WTC11 (cell line): ENCODE results near the gene RIOX2. TPM values are rescaled to one million over a fixed set of nuclear protein-coding genes. Genes with fewer than 3 reads are reported as not detected.

ENCODE experiments used
- ATAC-seq: fragments of 200-7000 bp; cut with Tn5 transposase; 2 replicates; pipeline ENCODE4 v1.10.0; 2021; ENCODE audit warnings: mild to moderate bottlenecking, moderate library complexity
- CTCF ChIA-PET: fragments of 300-600 bp; sonication (Branson Sonifier 250); formaldehyde crosslinking; loops from one replicate; lab custom pipeline; 2021; ENCODE audit warnings: antibody characterized with exemption; lab: Charles Lee
- POLR2A ChIA-PET: fragments of 350-600 bp; sonication (Branson Sonifier 250); formaldehyde crosslinking; loops from one replicate; lab custom pipeline; 2021; ENCODE audit warnings: antibody characterized with exemption; lab: Charles Lee
- DNase-seq: peaks from one replicate; pipeline ENCODE4 v3.0.0; 2021; ENCODE audit warnings: low spot score
- H3K27ac Mint-ChIP-seq: 2 replicates; pipeline ENCODE4 v1.8.0; 2021; ENCODE audit warnings: mixed read lengths
- H3K27me3 Mint-ChIP-seq: 2 replicates; pipeline ENCODE4 v1.8.0; 2021; ENCODE audit warnings: low read depth, mild to moderate bottlenecking, moderate library complexity, mixed read lengths
- H3K36me3 Mint-ChIP-seq: 2 replicates; pipeline ENCODE4 v1.8.0; 2021; ENCODE audit warnings: mixed read lengths
- H3K4me1 Mint-ChIP-seq: 2 replicates; pipeline ENCODE4 v1.8.0; 2022; ENCODE audit warnings: mixed read lengths
- H3K4me3 Mint-ChIP-seq: 2 replicates; pipeline ENCODE4 v1.8.0; 2021; ENCODE audit warnings: mild to moderate bottlenecking, moderate library complexity, mixed read lengths
- H3K9me3 Mint-ChIP-seq: 2 replicates; pipeline ENCODE4 v1.8.0; 2021; ENCODE audit warnings: mixed read lengths
- AR ChIP-seq: fragments of 250-450 bp; sonication (Bioruptor Pico); IDR thresholded peaks from 2 replicates; pipeline ENCODE4 v1.9.0; 2021; ENCODE audit warnings: mild to moderate bottlenecking
- ARID4B ChIP-seq: sonication (generic); formaldehyde crosslinking; IDR thresholded peaks from 2 replicates; pipeline ENCODE4 v1.8.0; 2023; ENCODE audit warnings: missing genetic modification reagents, mild to moderate bottlenecking, borderline replicate concordance
- CDX4 ChIP-seq: fragments of 250-450 bp; sonication (Bioruptor Pico); IDR thresholded peaks from 2 replicates; pipeline ENCODE4 v1.9.0; 2021; ENCODE audit warnings: moderate library complexity, mild to moderate bottlenecking, inconsistent platforms, borderline replicate concordance
- CREM ChIP-seq: sonication (generic); formaldehyde crosslinking; IDR thresholded peaks from 2 replicates; pipeline ENCODE4 v1.8.1; 2022; ENCODE audit warnings: mild to moderate bottlenecking, missing genetic modification reagents, moderate library complexity
- FOXJ3 ChIP-seq: sonication (generic); formaldehyde crosslinking; IDR thresholded peaks from 2 replicates; pipeline ENCODE4 v1.9.0; 2021; ENCODE audit warnings: missing genetic modification reagents, mild to moderate bottlenecking, borderline replicate concordance
- IRF2 ChIP-seq: sonication (generic); formaldehyde crosslinking; IDR thresholded peaks from 2 replicates; pipeline ENCODE4 v1.8.0; 2022; ENCODE audit warnings: low read depth, missing genetic modification reagents, borderline replicate concordance
- KAT7 ChIP-seq: sonication (generic); formaldehyde crosslinking; IDR thresholded peaks from 2 replicates; pipeline ENCODE4 v1.8.1; 2023; ENCODE audit warnings: missing genetic modification reagents, mild to moderate bottlenecking, borderline replicate concordance
- MXD4 ChIP-seq: fragments of 250-450 bp; sonication (Bioruptor Pico); IDR thresholded peaks from 2 replicates; pipeline ENCODE4 v1.8.0; 2021; ENCODE audit warnings: mild to moderate bottlenecking, moderate library complexity, borderline replicate concordance
- NFYB ChIP-seq: sonication (generic); formaldehyde crosslinking; conservative IDR thresholded peaks from 2 replicates; pipeline ENCODE4 v1.8.0; 2022; ENCODE audit warnings: low read depth, missing genetic modification reagents
- PRRX2 ChIP-seq: fragments of 250-450 bp; sonication (Bioruptor Pico); IDR thresholded peaks from 2 replicates; pipeline ENCODE4 v1.8.0; 2021; ENCODE audit warnings: mild to moderate bottlenecking
- SP1 ChIP-seq: sonication (generic); formaldehyde crosslinking; conservative IDR thresholded peaks from 2 replicates; pipeline ENCODE4 v1.8.1; 2022; ENCODE audit warnings: missing genetic modification reagents
- USF1 ChIP-seq: sonication (generic); formaldehyde crosslinking; IDR thresholded peaks from 2 replicates; pipeline ENCODE4 v1.8.0; 2022; ENCODE audit warnings: mild to moderate bottlenecking, missing genetic modification reagents
- ZNF263 ChIP-seq: sonication (generic); formaldehyde crosslinking; IDR thresholded peaks from 2 replicates; pipeline ENCODE4 v1.8.1; 2022; ENCODE audit warnings: low read depth, mild to moderate bottlenecking, moderate library complexity, missing genetic modification reagents
- ZNF317 ChIP-seq: sonication (generic); formaldehyde crosslinking; IDR thresholded peaks from 2 replicates; pipeline ENCODE4 v1.8.1; 2023; ENCODE audit warnings: low read depth, mild to moderate bottlenecking, moderate library complexity, missing genetic modification reagents, borderline replicate concordance
- ZNF396 ChIP-seq: fragments of 250-450 bp; sonication (Bioruptor Pico); IDR thresholded peaks from 2 replicates; pipeline ENCODE4 v1.8.0; 2021; ENCODE audit warnings: mild to moderate bottlenecking, moderate library complexity, borderline replicate concordance
- ZNF423 ChIP-seq: fragments of 250-450 bp; sonication (Bioruptor Pico); IDR thresholded peaks from 2 replicates; pipeline ENCODE4 v2.1.2; 2022; ENCODE audit warnings: mild to moderate bottlenecking, moderate library complexity
- total RNA-seq: library from RNA; stranded (reverse); gene quantifications from 3 replicates; pipeline ENCODE4 v1.2.3, GENCODE V29; 2021
- TF ChIP-seq, protein P1 (sequence below): sonication (generic); formaldehyde crosslinking; IDR thresholded peaks from 2 replicates; pipeline ENCODE4 v1.8.1; 2022; ENCODE audit warnings: mild to moderate bottlenecking, moderate library complexity, missing genetic modification reagents
- TF ChIP-seq, protein P2 (sequence below): sonication (generic); formaldehyde crosslinking; IDR thresholded peaks from 2 replicates; pipeline ENCODE4 v1.8.0; 2023; ENCODE audit warnings: missing genetic modification reagents

The RIOX2 gene
- total RNA-seq, 1 experiment from 2014 or later, result 11.0 TPM

- TF ChIP-seq AR (CRISPR knock-in tag) (no peak), ZNF263 (CRISPR knock-in tag) (no peak), ZNF317 (CRISPR knock-in tag) (no peak), ZNF396 (CRISPR knock-in tag) (no peak), CREM (CRISPR knock-in tag) (no peak), NFYB (CRISPR knock-in tag) (no peak)
- TF ChIP-seq, protein P1, sequence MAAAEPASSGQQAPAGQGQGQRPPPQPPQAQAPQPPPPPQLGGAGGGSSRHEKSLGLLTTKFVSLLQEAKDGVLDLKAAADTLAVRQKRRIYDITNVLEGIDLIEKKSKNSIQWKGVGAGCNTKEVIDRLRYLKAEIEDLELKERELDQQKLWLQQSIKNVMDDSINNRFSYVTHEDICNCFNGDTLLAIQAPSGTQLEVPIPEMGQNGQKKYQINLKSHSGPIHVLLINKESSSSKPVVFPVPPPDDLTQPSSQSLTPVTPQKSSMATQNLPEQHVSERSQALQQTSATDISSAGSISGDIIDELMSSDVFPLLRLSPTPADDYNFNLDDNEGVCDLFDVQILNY (CRISPR knock-in tag), result no peak
Measured at GRCh38 chr3:97954228-97954827, 17.9 kb downstream of the RIOX2 start (continued).

GRCh38 chr3:97952872-97953271 lies 19.4 kb downstream of the RIOX2 start:
- no peak for ATAC-seq
- CTCF ChIA-PET, result interaction anchor here (0.6 kb wide), 1 partner anchor 277 kb away, joined by 3 read pairs; no protein-coding TSS in a partner anchor
- TF ChIP-seq ZNF423 (CRISPR knock-in tag) (no peak), USF1 (CRISPR knock-in tag) (no peak), ARID4B (CRISPR knock-in tag) (no peak), MXD4 (CRISPR knock-in tag) (no peak), SP1 (CRISPR knock-in tag) (no peak)
- TF ChIP-seq, all 79 proteins: peak for 0
- no peak overlapping the region for H3K4me3 Mint-ChIP-seq
- H3K4me1 Mint-ChIP-seq, result peaks cover 12% of the 10 kb centered on the region
- H3K27me3 Mint-ChIP-seq, result no peaks in the 10 kb centered on the region
- H3K36me3 Mint-ChIP-seq, result peaks cover 4% of the 10 kb centered on the region; the same call in 1 of the 2 replicates
- no peak overlapping the region for H3K27ac Mint-ChIP-seq
- H3K9me3 Mint-ChIP-seq, result no peaks in the 10 kb centered on the region
- no peak for DNase-seq
- POLR2A ChIA-PET, result no interaction called here

DNA sequence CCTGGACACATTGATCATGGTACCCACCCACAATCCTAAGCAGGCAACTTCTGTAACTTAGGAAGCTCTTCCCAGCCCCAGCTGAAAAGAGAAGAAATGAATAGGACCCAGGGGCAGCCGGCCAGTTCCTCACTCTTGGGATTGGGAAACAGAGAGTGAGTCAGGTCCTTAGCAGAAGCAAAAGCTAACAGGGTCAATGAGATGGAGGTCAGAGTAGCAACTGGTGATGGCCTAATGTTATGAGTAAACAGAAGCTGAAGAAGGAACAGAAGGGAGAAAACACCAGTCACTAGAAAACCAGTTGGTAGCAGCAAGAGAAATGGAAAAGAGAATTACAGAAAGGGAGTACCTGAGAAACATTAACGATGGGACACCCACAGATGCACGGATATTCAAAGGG lies 20.0 kb downstream of the RIOX2 start:
- no peaks in the 10 kb centered on the region for H3K27me3 Mint-ChIP-seq
- H3K9me3 Mint-ChIP-seq, result no peaks in the 10 kb centered on the region
- no peak for DNase-seq
- CTCF ChIA-PET, result interaction anchor here (0.6 kb wide), 1 partner anchor 277 kb away, joined by 3 read pairs; no protein-coding TSS in a partner anchor
- peaks cover 12% of the 10 kb centered on the region for H3K4me1 Mint-ChIP-seq
- peaks cover 6% of the 10 kb centered on the region; the same call in 1 of the 2 replicates for H3K36me3 Mint-ChIP-seq
- no peak overlapping the region for H3K4me3 Mint-ChIP-seq
- no peak overlapping the region for H3K27ac Mint-ChIP-seq
- POLR2A ChIA-PET, result no interaction called here
- ATAC-seq, result no peak
- TF ChIP-seq PRRX2 (no peak), CDX4 (no peak), IRF2 (no peak), FOXJ3 (CRISPR knock-in tag) (no peak), KAT7 (CRISPR knock-in tag) (no peak)
- TF ChIP-seq, protein P1 (CRISPR knock-in tag), result no peak
- TF ChIP-seq, protein P2, sequence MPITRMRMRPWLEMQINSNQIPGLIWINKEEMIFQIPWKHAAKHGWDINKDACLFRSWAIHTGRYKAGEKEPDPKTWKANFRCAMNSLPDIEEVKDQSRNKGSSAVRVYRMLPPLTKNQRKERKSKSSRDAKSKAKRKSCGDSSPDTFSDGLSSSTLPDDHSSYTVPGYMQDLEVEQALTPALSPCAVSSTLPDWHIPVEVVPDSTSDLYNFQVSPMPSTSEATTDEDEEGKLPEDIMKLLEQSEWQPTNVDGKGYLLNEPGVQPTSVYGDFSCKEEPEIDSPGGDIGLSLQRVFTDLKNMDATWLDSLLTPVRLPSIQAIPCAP (CRISPR knock-in tag), result no peak
